Esophagus squamous epithelium (tissue), 4 donors: ENCODE data around the gene ATP2B3.

Experiments used
- POLR2A ChIP-seq, 4 donors: fragments of 450-650 bp; IDR thresholded peaks; one replicate each; pipeline ENCODE4 v1.6.1; 2017; ENCODE audit warnings: antibody characterized with exemption in 4 of 4, mild to moderate bottlenecking in 4 of 4, moderate library complexity in 3 of 4
- TF ChIP-seq, protein P1 (sequence below), 6 experiments: fragments of 450-650 bp in 4 of 6; fragments of 200-600 bp in 2 of 6; sonication (generic) in 2 of 6; IDR thresholded peaks; one replicate each; pipeline ENCODE4 v1.5.1; 2016 to 2019; ENCODE audit warnings: antibody characterized with exemption in 6 of 6, mild to moderate bottlenecking in 4 of 6, moderate library complexity in 4 of 6

DNA sequence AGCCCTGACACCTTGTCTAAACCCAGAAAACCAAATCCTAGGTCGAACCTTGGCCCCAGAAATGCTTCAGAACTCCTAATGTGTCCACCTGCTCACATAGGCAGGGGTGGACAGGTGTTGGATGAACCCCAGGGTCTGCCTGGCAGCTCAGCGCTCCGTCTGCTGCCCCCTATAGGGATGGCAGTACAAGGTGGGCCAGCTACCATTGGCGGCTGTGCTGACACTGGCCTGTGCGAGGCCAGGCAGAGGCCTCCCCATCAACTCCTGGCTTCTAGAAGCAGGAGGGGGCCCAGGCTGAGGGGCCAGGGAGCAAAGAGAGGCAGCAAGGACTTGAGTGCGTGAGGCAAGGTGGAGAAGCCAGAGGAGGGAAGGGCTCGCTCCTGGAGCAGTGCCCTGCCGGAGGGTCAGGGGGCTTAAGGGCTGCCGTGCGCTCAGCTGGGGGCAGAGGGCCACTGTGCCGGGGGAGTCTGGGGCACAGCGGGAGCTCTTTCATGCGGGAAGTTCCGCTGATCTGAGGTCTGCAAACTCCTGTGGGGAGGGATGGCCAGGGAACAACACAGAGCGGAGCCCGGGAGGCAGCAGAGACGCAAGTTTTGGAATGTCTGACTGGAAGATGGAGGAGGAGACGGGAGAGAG is 60.9 kb downstream of the ATP2B3 start:
- TF ChIP-seq, protein P1, sequence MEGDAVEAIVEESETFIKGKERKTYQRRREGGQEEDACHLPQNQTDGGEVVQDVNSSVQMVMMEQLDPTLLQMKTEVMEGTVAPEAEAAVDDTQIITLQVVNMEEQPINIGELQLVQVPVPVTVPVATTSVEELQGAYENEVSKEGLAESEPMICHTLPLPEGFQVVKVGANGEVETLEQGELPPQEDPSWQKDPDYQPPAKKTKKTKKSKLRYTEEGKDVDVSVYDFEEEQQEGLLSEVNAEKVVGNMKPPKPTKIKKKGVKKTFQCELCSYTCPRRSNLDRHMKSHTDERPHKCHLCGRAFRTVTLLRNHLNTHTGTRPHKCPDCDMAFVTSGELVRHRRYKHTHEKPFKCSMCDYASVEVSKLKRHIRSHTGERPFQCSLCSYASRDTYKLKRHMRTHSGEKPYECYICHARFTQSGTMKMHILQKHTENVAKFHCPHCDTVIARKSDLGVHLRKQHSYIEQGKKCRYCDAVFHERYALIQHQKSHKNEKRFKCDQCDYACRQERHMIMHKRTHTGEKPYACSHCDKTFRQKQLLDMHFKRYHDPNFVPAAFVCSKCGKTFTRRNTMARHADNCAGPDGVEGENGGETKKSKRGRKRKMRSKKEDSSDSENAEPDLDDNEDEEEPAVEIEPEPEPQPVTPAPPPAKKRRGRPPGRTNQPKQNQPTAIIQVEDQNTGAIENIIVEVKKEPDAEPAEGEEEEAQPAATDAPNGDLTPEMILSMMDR (IDR thresholded peaks at IDR 0.05): no peak
- TF ChIP-seq POLR2A (IDR thresholded peaks at IDR 0.05): no peak
